Heart left ventricle (tissue), 16 donors: ENCODE results near the gene NHSL2. TPM values are rescaled to one million over a fixed set of nuclear protein-coding genes. Genes with fewer than 3 reads are reported as not detected.
A peak's percentile ranks its signal among the peaks of the same experiment; 100 is the strongest.

ENCODE experiments used
- ATAC-seq, 4 donors: fragments of 200-7000 bp; cut with Tn5 transposase; one replicate each; pipeline ENCODE4 v1.9.1; 2020 to 2022; ENCODE audit warnings: moderate library complexity in 4 of 4, mild to moderate bottlenecking in 3 of 4, moderate number of reproducible peaks in 1 of 4
- DNase-seq, 5 donors: peaks; one replicate each; pipeline ENCODE4 v3.0.0-alpha.2; 2020
- H3K27ac ChIP-seq, 12 donors: fragments of 200-600 bp; sonication (generic) in 4 of 12; one replicate each; pipeline versions ENCODE4 v1.5.0 to v1.8.0; 2016 to 2022; ENCODE audit warnings: mild to moderate bottlenecking in 2 of 12
- H3K27me3 ChIP-seq, 9 donors: fragments of 200-600 bp; sonication (generic) in 2 of 9; one replicate each; pipeline versions ENCODE4 v1.5.1 to v1.8.0; 2016 to 2022; ENCODE audit warnings: mild to moderate bottlenecking in 3 of 9
- H3K36me3 ChIP-seq, 9 donors: fragments of 200-600 bp; sonication (generic) in 2 of 9; one replicate each; pipeline versions ENCODE4 v1.5.0 to v1.8.0; 2018 to 2022; ENCODE audit warnings: mild to moderate bottlenecking in 2 of 9
- H3K4me1 ChIP-seq, 12 donors: fragments of 200-600 bp; sonication (generic) in 4 of 12; one replicate each; pipeline versions ENCODE4 v1.5.0 to v1.8.0; 2016 to 2022; ENCODE audit warnings: mild to moderate bottlenecking in 3 of 12
- H3K4me3 ChIP-seq, 12 donors: fragments of 200-600 bp; sonication (generic) in 4 of 12; one replicate each; pipeline versions ENCODE4 v1.5.0 to v1.8.0; 2017 to 2022; ENCODE audit warnings: mild to moderate bottlenecking in 9 of 12, moderate library complexity in 4 of 12
- H3K9me3 ChIP-seq, 12 donors: fragments of 200-600 bp; sonication (generic) in 4 of 12; one replicate each; pipeline versions ENCODE4 v1.5.0 to v1.8.0; 2016 to 2022; ENCODE audit warnings: mild to moderate bottlenecking in 1 of 12
- CTCF ChIP-seq, 12 donors: fragments of 200-600 bp; sonication (generic) in 4 of 12; IDR thresholded peaks; one replicate each; pipeline versions ENCODE4 v1.5.0 to v1.8.0; 2018 to 2022; ENCODE audit warnings: antibody characterized with exemption in 12 of 12, mild to moderate bottlenecking in 5 of 12
- POLR2A ChIP-seq, 2 donors: fragments of 450-650 bp; IDR thresholded peaks; one replicate each; pipeline ENCODE4 v1.6.1; 2017; ENCODE audit warnings: antibody characterized with exemption in 2 of 2, mild to moderate bottlenecking in 2 of 2, moderate library complexity in 2 of 2
- WGBS, 4 donors: extraction: QIAGEN DNeasy Blood & Tissue Kit in 2 of 4; methylation state at CpG; one replicate each; pipeline versions ENCODE4 v1.1.5 to v1.1.7; 2013 to 2018; 5-methylcytosine and 5-hydroxymethylcytosine counted together
- intact Hi-C, 10 donors: fragments of 100-400 bp; cut with DNase I; formaldehyde crosslinking; loops; one replicate each; pipeline versions ENCODE4 v1.11.1 to v1.14.2; 2022
- polyA plus RNA-seq, 2 donors: library from polyadenylated mRNA; stranded (reverse); fragments of 200-250 nt; gene quantifications; one replicate each; pipeline ENCODE4 v1.2.3, GENCODE V29; 2013
- total RNA-seq, 9 donors: library from RNA; depleted of rRNA in 2 of 9; stranded (reverse); fragments of >200 nt in 2 of 9; fragmentation: NEBNext Ultra II Directional in 3 of 9; extraction: Animal tissue kit (Norgen Biotek cat#: 25700) in 3 of 9; gene quantifications; one replicate each; pipeline versions ENCODE4 v1.1.0 to v1.2.4, GENCODE V29; 2016 to 2023
- donor health status: ischemic (EF 13 %, LVEDD 7.1; RV severe dilation, severe dysfunction).
- donor health status: healthy with polysubstance abuse.
- donor health status: DM: no; HTN: yes; CAD: no.
- donor health status: DM: no; HTN: no; CAD: no.
- donor health status: ischemic (EF 25% LVEDD 6.9; RV normal size, moderate dysfunction).
- donor health status: ischemic (EF 25% LVEDD 5.7; RV mildly dilated, moderate dysfunction).
- donor health status: healthy.
- donor health status: DM: yes; HTN: yes; CAD: no.
- donor health status: ischemic (EF 35%, LVEDD 5.7; RV mildly dilated, moderate dysfunction).
- donor health status: nonischemic (EF 11% LVEDD 7.7; RV severe dilation, severe dysfunction).
- donor health status: DM: yes; HTN: yes; CAD: no.
- donor health status: PGD.
- donor health status: ischemic (EF 29% LVEDD 5.4; RV normal size, mild dysfunction).
- donor health status: nonischemic (EF 23%, LVEDD 6.1; RV moderate dilation, normal function).

The NHSL2 gene
- total and polyA plus RNA-seq, 11 donors = 1.8 to 14.0 (median 5.8) TPM

- H3K9me3 ChIP-seq = no peaks in the 10 kb centered on the region
- H3K4me1 ChIP-seq = peaks cover 0 to 5% (median 0%) of the 10 kb centered on the region in 12 donors
- peaks cover 0 to 34% (median 0%) of the 10 kb centered on the region in 9 donors for H3K27me3 ChIP-seq
- DNase-seq (no peak), ATAC-seq (no peak)
- no peak overlapping the region for H3K4me3 ChIP-seq
- intact Hi-C loops = no loop called here
- TF ChIP-seq CTCF (IDR thresholded peaks at IDR 0.05) (no peak), POLR2A (IDR thresholded peaks at IDR 0.05) (no peak)
- H3K27ac ChIP-seq = peak overlapping the region in 2 of 12 donors; percentile 38 to 66
- 83 to 97% (median 95%) methylated on average over 1 of the region's 1 CpG for WGBS, 4 donors
- H3K36me3 ChIP-seq = no peaks in the 10 kb centered on the region
These were observed 30.5 kb downstream of the NHSL2 start for GRCh38 chrX:71941145-71941544.

GRCh38 chrX:71941776-71942175, 31.1 kb downstream of the NHSL2 start:
- H3K27ac ChIP-seq = peak overlapping the region in 3 of 12 donors; percentile 38 to 66 (median 46)
- intact Hi-C loops = no loop called here
- H3K9me3 ChIP-seq = no peaks in the 10 kb centered on the region
- DNase-seq (peak in 4 of 5 donors; percentile 26 to 61 (median 40)), ATAC-seq (peak; percentile 55 to 94 (median 89))
- no peak overlapping the region for H3K4me3 ChIP-seq
- H3K36me3 ChIP-seq = no peaks in the 10 kb centered on the region
- peaks cover 0 to 3% (median 0%) of the 10 kb centered on the region in 12 donors for H3K4me1 ChIP-seq
- whole genome bisulfite sequencing, 4 donors = 15 to 36% (median 29%) methylated on average over 3 of the region's 3 CpGs
- no peak for TF ChIP-seq CTCF (IDR thresholded peaks at IDR 0.05)
- TF ChIP-seq POLR2A (IDR thresholded peaks at IDR 0.05) = no peak
- peaks cover 0 to 36% (median 0%) of the 10 kb centered on the region in 9 donors for H3K27me3 ChIP-seq

- no peak for ATAC-seq
These were observed 33.7 kb downstream of the NHSL2 start for GRCh38 chrX:71944369-71944768.

GRCh38 chrX:71945237-71945805, 34.7 kb downstream of the NHSL2 start:
- ATAC-seq (no peak), DNase-seq (no peak)
- Histone ChIP-seq H3K27ac (peak overlapping the region in 1 of 12 donors; percentile 50), H3K27me3 (peaks cover 0 to 39% (median 0%) of the 10 kb centered on the region in 9 donors), H3K4me1 (peaks cover 0 to 3% (median 0%) of the 10 kb centered on the region in 12 donors), H3K9me3 (no peaks in the 10 kb centered on the region), H3K4me3 (no peak overlapping the region), H3K36me3 (no peaks in the 10 kb centered on the region)
- WGBS, 4 donors = 45 to 65% (median 51%) methylated on average over 8 of the region's 8 CpGs
- no peak for TF ChIP-seq CTCF (IDR thresholded peaks at IDR 0.05)
- intact Hi-C loops = no loop called here

More at GRCh38 chrX:71944369-71944768, 33.7 kb downstream of the NHSL2 start:
- no peak for TF ChIP-seq CTCF (IDR thresholded peaks at IDR 0.05)
- no peak for DNase-seq
- H3K9me3 ChIP-seq = no peaks in the 10 kb centered on the region
- H3K27ac ChIP-seq = no peak overlapping the region
- H3K4me1 ChIP-seq = peaks cover 0 to 3% (median 0%) of the 10 kb centered on the region in 12 donors
- no peak overlapping the region for H3K4me3 ChIP-seq
- WGBS, 4 donors = 51 to 88% (median 81%) methylated on average over 2 of the region's 2 CpGs
- H3K27me3 ChIP-seq = peaks cover 0 to 34% (median 0%) of the 10 kb centered on the region in 9 donors
- no peaks in the 10 kb centered on the region for H3K36me3 ChIP-seq
- intact Hi-C loops = no loop called here
